Stimulated activated CD4-positive, alpha-beta T cell treated with anti-CD3 and anti-CD28 coated beads, Interleukin-1b, Interleukin-23, amount 100 ng/mL, for 4 hours (primary cell): ENCODE results near the gene ETV5.
"Not testable (repeated sequence)": the region's sequence is repeated elsewhere in the genome, so short reads cannot be mapped to it uniquely, and the experiment has no call there.

Source experiments
- DNase-seq, 2 donors: peaks; one replicate each; pipeline ENCODE4 v3.0.0-alpha.2; 2020; ENCODE audit warnings: low read depth in 2 of 2

The ETV5 gene

DNA sequence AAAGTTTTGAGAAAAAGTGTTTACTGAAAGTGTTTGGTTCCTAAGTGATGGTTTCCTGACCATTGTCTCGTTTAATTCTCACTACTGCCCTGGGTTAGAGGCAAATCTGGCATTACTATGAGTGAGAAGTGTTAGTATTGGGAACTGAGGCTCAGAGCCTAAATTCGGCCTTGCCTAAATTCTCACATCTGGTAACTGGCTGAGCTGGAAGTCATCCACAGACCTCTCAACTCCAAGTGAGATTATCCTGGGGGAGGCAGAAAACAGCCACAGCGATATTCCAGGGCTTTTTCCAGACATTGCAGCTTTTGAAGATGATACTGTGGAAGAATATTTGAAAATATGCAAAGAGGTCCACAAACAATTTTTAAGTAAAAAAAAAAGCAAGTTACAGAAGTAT, 86.0 kb downstream of the ETV5 start:
- no peak for DNase-seq

DNA sequence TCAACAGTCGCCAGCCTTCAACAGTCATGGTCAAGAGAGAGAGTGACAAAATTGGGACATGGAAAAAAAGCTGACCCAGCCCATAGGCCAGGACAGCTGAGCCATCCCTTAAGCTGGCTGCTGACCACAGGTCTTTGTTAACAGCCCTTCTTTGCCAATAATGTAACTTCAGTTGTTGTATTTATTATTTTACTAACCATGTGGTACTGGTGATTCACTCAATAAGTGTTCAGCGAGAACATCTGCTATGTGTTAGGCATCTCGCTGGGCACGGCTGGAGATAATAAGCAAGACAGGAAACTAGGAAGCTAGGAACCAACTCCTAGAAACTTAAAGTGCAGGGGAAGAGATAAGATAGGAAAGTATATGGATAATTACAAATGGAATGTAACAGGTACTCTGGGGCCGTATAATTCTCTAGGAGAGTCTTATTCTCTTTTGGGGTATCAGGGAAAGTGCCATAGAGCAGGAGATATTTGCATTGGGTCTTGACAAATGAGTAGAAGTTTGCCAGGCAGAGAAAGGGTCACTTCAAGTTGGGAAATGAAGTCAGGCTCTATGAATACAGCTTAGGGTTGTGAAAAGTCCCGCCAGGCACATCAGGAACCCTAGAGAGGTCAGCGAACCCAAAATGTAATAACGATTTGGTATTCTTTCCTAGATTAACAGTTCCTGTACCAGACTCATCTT, 87.1 kb downstream of the ETV5 start:
- no peak for DNase-seq

DNA sequence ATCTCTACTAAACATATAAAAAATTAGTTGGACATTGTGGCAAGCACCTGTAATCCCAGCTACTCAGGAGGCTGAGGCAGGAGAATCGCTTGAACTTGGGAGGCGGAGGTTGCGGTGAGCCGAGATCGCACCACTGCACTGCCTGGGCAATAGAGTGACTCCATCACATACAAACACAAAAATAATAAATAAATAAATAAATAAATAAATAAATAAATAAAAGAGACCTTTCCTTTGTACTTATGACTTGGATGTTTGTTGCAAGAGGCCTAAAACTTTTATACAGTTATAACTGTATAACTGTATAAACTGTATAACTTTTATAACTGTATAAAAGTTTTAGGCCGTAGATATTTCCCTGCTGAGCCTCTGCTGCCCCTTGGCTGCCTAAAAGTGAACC, 87.6 kb downstream of the ETV5 start:
- DNase-seq: not testable (repeated sequence)

DNA sequence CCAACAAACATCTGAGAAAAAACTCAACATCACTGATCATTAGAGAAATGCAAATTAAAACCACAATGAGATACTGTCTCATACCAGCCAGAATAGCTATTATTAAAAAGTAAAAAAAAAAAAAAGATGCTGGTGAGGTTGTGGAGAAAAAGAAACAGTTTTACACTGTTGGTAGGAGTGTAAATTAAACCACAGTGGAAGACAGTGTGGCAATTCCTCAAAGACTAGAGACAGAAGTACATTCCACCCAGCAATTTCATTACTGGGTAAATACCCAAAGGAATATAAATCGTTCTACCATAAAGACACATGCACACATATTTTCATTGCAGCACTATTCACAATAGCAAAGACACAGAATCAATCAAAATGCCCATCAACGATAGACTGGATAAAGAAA, 89.6 kb downstream of the ETV5 start:
- DNase-seq: not testable (repeated sequence)

DNA sequence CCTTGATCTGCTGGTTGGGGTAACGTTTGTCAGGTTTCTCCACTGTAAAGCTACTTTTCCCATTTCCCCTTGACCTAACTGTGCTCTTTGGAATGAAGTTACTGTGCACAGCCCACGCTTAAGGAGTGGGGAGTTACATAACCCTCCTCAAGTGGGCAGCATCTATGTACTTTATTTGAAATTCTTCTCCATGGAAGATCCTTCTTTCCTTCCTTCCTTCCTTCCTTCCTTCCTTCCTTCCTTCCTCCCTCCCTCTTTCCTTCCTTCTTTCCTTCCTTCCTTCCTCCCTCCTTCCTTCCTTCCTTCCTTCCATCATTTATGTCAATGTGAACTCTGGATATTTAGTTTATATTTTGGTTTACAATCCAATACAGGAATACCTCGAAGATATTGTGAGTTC, 94.0 kb downstream of the ETV5 start:
- no peak for DNase-seq

DNA sequence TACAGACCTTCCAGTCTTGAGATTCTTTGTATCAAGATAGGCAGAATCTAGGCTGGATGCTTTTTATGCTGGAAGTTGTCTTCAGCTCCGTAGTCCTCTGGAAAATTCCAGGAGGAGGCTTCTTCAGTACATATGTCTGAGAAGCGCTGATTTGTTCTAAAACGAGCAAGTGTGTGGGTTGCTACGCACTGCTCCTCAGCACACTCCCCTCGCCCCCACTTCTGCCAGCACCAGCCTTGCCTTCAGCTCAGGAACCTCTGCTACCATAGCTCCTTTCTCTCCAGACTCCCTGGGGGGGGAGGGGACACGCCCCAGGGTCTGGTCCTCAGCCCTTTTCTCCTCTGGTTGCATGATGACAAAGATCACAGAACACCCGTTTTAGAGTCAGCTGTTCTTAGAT, 95.6 kb downstream of the ETV5 start:
- DNase-seq: no peak

DNA sequence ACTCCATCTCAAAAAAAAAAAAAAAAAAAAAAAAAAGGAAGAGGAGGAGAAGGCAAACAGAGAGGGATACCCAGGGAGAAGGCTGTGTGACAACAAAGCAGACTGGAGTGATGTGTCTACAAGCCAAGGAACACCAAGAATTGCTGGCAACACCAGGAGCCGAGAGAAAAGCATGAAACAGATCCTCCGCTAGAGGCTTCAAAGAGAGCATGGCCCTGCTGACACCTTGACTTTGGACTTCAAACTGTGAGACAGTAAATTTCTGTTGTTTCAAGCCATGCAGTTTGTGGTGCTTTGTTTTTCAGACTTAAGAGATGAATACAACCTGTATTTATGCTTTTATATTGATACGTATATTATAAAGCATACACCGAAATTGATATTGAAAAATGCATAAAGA, 96.8 kb downstream of the ETV5 start:
- DNase-seq: no peak

DNA sequence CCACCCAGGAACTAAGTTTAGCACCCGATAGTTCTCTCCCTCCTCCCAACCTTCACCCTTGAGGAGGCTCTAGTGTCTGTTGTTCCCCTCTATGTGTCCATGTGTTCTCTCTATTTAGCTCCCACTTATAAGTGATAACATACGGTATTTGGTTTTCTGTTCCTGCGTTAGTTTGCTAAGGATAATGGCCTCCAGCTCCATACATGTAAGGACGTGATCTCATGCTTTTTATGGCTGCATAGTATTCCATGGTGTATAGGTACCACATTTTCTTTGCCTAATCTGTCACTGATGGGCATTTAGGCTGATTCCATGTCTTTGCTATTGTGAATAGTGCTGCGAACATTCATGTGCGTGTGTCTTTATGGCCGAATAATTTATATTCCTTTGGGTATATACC, 104.2 kb downstream of the ETV5 start:
- no peak for DNase-seq

DNA sequence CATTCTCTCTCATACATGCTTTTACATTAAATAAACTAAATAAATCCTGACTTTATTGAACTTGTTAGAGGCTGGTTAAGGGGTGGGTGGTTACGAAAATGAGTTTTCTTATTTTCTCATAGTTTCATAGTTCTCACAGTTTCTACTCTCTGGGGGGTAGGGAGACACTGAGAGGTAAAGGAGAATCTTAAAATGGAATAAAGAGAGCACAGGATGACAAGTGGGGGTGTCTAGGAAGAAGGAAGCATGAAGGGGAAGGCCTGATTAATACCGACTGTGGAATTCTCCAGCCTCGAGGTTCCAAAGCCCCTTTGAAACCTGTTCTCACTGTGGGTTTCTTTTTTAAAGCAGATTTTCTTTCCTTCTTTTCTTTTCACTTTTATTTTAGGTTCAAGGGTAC, 104.7 kb downstream of the ETV5 start:
- DNase-seq: no peak

DNA sequence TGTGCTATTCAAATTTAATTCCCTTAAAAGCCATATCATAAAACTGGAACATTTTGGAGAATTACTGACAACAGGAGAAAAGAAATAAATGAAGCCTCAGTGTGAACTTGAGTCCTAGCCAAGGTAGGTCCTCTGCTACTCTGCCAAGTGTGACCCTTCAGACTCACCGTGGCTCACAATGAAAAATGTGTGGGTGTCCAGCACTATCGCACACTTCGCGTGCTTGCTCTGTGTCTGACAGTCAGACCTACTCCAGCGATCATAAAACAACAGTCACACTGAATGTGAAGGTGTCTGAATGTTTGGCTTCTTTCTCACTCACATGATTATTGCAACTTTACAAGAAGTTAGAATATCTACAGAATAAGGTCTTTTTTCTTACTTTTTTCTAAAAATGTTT, 105.3 kb downstream of the ETV5 start:
- no peak for DNase-seq

DNA sequence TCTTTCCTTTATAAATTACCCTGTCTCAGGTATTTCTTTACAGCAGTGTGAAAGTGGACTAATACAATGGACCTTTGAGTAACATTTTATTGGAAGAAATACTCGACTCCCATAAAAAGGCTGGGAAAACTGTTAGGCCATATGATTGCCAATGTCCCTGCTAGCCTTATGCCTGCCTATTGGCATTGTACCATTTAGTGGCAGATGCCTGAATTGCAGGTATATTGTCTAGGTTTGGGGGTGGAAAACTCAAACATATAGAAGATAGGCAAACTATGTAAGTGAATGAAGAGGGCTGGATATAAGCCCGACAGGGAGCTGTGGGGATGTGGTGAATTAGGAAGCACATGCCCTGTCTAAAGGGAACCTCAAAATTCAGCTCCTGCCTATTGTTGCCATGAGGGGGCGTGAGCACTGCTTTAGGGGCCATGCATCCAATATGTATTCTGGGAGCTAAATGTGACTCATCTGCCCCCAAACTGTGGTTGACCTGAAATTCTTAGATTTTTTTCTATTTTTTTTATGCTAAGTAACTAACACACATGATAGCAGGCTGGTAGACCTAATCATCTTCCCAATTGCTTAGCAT, 105.9 kb downstream of the ETV5 start:
- no peak for DNase-seq

DNA sequence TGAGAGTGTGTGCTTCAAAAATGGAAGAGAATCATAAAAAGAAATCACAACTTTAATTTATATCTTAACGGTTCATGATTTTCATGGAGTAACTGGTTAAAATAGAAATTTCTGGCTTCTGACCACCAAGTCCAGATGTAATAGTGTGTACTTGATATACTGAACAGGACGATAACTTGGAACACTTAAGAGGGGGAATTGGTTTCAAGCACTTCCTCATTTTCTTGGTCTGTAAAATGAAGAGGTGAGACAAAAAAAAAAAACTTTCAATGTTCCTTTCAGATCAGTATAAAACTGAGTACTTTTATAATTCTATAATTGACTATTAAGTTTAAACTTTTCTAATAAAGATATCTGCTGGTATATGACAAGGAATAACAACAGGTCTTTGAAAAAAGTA, 107.0 kb downstream of the ETV5 start:
- no peak for DNase-seq

DNA sequence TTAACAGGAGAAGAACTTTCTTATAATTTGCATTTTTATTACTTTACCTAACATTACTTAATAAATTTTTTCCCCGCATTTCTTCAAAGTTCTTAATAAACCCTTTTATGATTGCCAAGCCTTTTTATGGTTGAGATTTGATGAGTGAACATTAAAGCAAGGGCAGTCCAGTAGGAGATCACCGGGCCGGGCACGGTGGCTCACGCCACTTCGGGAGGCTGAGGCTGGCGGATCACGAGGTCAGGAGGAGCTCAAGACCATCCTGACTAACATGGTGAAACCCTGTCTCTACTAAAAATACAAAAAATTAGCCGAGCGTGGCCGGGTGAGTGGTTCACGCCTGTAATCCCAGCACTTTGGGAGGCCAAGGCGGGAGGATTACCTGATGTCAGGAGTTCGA, 109.7 kb downstream of the ETV5 start:
- no peak for DNase-seq

DNA sequence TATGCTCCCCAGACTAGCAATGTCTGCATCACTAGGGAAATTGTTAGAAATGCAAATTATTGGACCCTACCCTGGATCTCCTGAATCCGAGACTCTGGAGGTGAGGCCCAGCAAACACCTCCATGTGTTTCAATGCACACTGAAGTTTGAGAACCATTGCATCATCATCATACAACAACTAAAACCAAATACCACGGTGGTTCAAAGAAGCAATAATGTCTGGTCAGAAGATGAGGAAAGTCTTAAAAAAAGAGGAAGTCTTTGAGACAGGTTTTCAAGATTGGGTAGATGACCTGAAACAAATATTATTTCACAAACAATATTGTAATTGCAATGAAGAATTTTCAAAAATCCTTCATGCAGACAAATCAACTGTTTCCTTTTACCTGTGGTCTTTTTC, 110.8 kb downstream of the ETV5 start:
- no peak for DNase-seq

DNA sequence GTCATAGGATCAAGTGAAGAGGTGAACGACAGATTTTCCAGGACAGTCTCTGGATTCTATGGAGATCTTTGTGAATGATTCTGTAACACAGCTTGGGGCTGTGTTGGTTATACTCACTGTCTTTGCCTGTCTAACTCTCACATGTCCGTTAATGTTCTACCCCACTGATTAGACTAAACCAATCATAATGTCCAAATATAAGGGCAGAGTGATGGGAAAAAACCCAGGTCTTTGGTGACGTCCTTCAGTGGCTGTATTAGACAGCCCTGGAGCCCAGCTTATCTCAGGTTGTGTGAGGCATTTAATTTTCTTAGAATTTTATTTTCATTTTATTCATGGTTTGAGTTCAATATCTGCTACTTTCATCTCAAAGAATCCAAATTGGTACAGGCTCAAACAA, 111.8 kb downstream of the ETV5 start:
- DNase-seq: no peak
